IPS-11a (cell line): ENCODE data around the gene SPO11.

Experiments used
- H3K4me3 ChIP-seq: one replicate; pipeline ENCODE4 v1.5.1; 2013; ENCODE audit warnings: low read depth, low read length, control low read depth

SPO11 gene

GRCh38 chr20:57329608-57330221 lies at the start of gene SPO11:
Gene SPO11, plus strand, starts transcription at chr20:57329803. Its CDS starts 65 bp downstream, at chr20:57329868.
- H3K4me3 ChIP-seq, result no peak within 1 kb of the TSS

GRCh38 chr20:57280221-57280620 lies 49.4 kb upstream of the SPO11 start:
- H3K4me3 ChIP-seq, result no peak overlapping the region

GRCh38 chr20:57281900-57282299 lies 47.7 kb upstream of the SPO11 start:
- H3K4me3 ChIP-seq, result no peak overlapping the region

GRCh38 chr20:57282670-57283361 lies 46.8 kb upstream of the SPO11 start:
- H3K4me3 ChIP-seq, result no peak overlapping the region

- no peak overlapping the region for H3K4me3 ChIP-seq
These were observed 45.7 kb upstream of the SPO11 start for GRCh38 chr20:57283860-57284259.

GRCh38 chr20:57287007-57287880 lies 42.4 kb upstream of the SPO11 start:
- H3K4me3 ChIP-seq, result no peak overlapping the region

GRCh38 chr20:57287901-57288300 lies 41.7 kb upstream of the SPO11 start:
- H3K4me3 ChIP-seq, result no peak overlapping the region

GRCh38 chr20:57288651-57289277 lies 40.8 kb upstream of the SPO11 start:
- no peak overlapping the region for H3K4me3 ChIP-seq

- H3K4me3 ChIP-seq, result no peak overlapping the region
These were observed 40.0 kb upstream of the SPO11 start for GRCh38 chr20:57289391-57290177.

- H3K4me3 ChIP-seq, result no peak overlapping the region
These were observed 39.5 kb upstream of the SPO11 start for GRCh38 chr20:57290178-57290484.

GRCh38 chr20:57291003-57291402 lies 38.6 kb upstream of the SPO11 start:
- no peak overlapping the region for H3K4me3 ChIP-seq

- no peak overlapping the region for H3K4me3 ChIP-seq
These were observed 37.9 kb upstream of the SPO11 start for GRCh38 chr20:57291694-57292093.

- no peak overlapping the region for H3K4me3 ChIP-seq
These were observed 37.0 kb upstream of the SPO11 start for GRCh38 chr20:57292611-57293010.

GRCh38 chr20:57293995-57294394 lies 35.6 kb upstream of the SPO11 start:
- no peak overlapping the region for H3K4me3 ChIP-seq

GRCh38 chr20:57294550-57294949 lies 35.1 kb upstream of the SPO11 start:
- no peak overlapping the region for H3K4me3 ChIP-seq

- H3K4me3 ChIP-seq, result no peak overlapping the region
These were observed 31.1 kb upstream of the SPO11 start for GRCh38 chr20:57298457-57298856.

GRCh38 chr20:57301026-57301425 lies 28.6 kb upstream of the SPO11 start:
- H3K4me3 ChIP-seq, result no peak overlapping the region

GRCh38 chr20:57306747-57307146 lies 22.9 kb upstream of the SPO11 start:
- H3K4me3 ChIP-seq, result no peak overlapping the region

GRCh38 chr20:57308451-57309271 lies 20.9 kb upstream of the SPO11 start:
- no peak overlapping the region for H3K4me3 ChIP-seq
